Measurements from ENCODE around the gene BCR.

BCR gene

GRCh38 chr22:23199159-23199558 lies 18.9 kb downstream of the BCR start:
- H3K9me3 ChIP-seq (ENCODE audit: control insufficient read depth, insufficient read depth, low read length): no peaks in the 10 kb centered on the region
- peaks cover 35% of the 10 kb centered on the region for H3K36me3 ChIP-seq (ENCODE audit: control insufficient read depth, low read length)
- 0 out of 2 replicates have a peak overlapping the region, but pooled peaks have one; percentile 19 for H3K4me2 ChIP-seq (ENCODE audit: low read length)
- TF ChIP-seq EZH2phosphoT487 (IDR thresholded peaks at IDR 0.05; ENCODE audit: borderline replicate concordance, low read length) (no peak), CTCF (IDR thresholded peaks at IDR 0.05; ENCODE audit: low read depth, low read length, poor library complexity, severe bottlenecking) (no peak)
- H3F3A ChIP-seq (ENCODE audit: control insufficient read depth, insufficient read depth): peaks cover 15% of the 10 kb centered on the region
- H3K4me3 ChIP-seq (ENCODE audit: low read length): no peak overlapping the region
- H3K79me2 ChIP-seq (ENCODE audit: control insufficient read depth, low read length): peaks cover 99% of the 10 kb centered on the region
- H3K27ac ChIP-seq (ENCODE audit: low read depth, low read length): no peak overlapping the region
- no peaks in the 10 kb centered on the region for H3K9me2 ChIP-seq (replicated peaks; ENCODE audit: control insufficient read depth, low read length)
- peaks cover 63% of the 10 kb centered on the region for H3K4me1 ChIP-seq (ENCODE audit: control insufficient read depth, low read length)
- no peaks in the 10 kb centered on the region for H4K20me1 ChIP-seq (ENCODE audit: control insufficient read depth, insufficient read depth, low read depth, low read length)
- no peaks in the 10 kb centered on the region for H3K27me3 ChIP-seq (ENCODE audit: control insufficient read depth, low read length)

GRCh38 chr22:23200898-23201297 lies 20.6 kb downstream of the BCR start:
- H4K20me1 ChIP-seq (ENCODE audit: control insufficient read depth, insufficient read depth, low read depth, low read length): no peaks in the 10 kb centered on the region
- H3K4me1 ChIP-seq (ENCODE audit: control insufficient read depth, low read length): peaks cover 80% of the 10 kb centered on the region
- H3K36me3 ChIP-seq (ENCODE audit: control insufficient read depth, low read length): peaks cover 50% of the 10 kb centered on the region
- no peaks in the 10 kb centered on the region for H3K9me3 ChIP-seq (ENCODE audit: control insufficient read depth, insufficient read depth, low read length)
- H3K4me3 ChIP-seq (ENCODE audit: low read length): peak overlapping the region; percentile 4; the same call in 1 of the 2 replicates
- H3K27ac ChIP-seq (ENCODE audit: low read depth, low read length): peak overlapping the region; percentile 52
- peak overlapping the region; percentile 55 for H3K4me2 ChIP-seq (ENCODE audit: low read length)
- H3K79me2 ChIP-seq (ENCODE audit: control insufficient read depth, low read length): peaks cover 100% of the 10 kb centered on the region
- H3F3A ChIP-seq (ENCODE audit: control insufficient read depth, insufficient read depth): peaks cover 15% of the 10 kb centered on the region
- H3K27me3 ChIP-seq (ENCODE audit: control insufficient read depth, low read length): no peaks in the 10 kb centered on the region
- TF ChIP-seq EZH2phosphoT487 (IDR thresholded peaks at IDR 0.05; ENCODE audit: borderline replicate concordance, low read length): no peak
- TF ChIP-seq CTCF (IDR thresholded peaks at IDR 0.05; ENCODE audit: low read depth, low read length, poor library complexity, severe bottlenecking): no peak
- H3K9me2 ChIP-seq (replicated peaks; ENCODE audit: control insufficient read depth, low read length): no peaks in the 10 kb centered on the region

GRCh38 chr22:23202812-23203451 lies 22.6 kb downstream of the BCR start:
- Histone ChIP-seq H3K27me3 (ENCODE audit: control insufficient read depth, low read length) (no peaks in the 10 kb centered on the region), H3K4me1 (ENCODE audit: control insufficient read depth, low read length) (peaks cover 99% of the 10 kb centered on the region), H3K9me2 (replicated peaks; ENCODE audit: control insufficient read depth, low read length) (no peaks in the 10 kb centered on the region), H3K9me3 (ENCODE audit: control insufficient read depth, insufficient read depth, low read length) (no peaks in the 10 kb centered on the region), H4K20me1 (ENCODE audit: control insufficient read depth, insufficient read depth, low read depth, low read length) (no peaks in the 10 kb centered on the region), H3K27ac (ENCODE audit: low read depth, low read length) (peak overlapping the region; percentile 24; the same call in 1 of the 2 replicates), H3K4me2 (ENCODE audit: low read length) (no peak overlapping the region), H3K4me3 (ENCODE audit: low read length) (no peak overlapping the region), H3K79me2 (ENCODE audit: control insufficient read depth, low read length) (peaks cover 93% of the 10 kb centered on the region), H3F3A (ENCODE audit: control insufficient read depth, insufficient read depth) (peaks cover 27% of the 10 kb centered on the region), H3K36me3 (ENCODE audit: control insufficient read depth, low read length) (peaks cover 55% of the 10 kb centered on the region)
- TF ChIP-seq CTCF (IDR thresholded peaks at IDR 0.05; ENCODE audit: low read depth, low read length, poor library complexity, severe bottlenecking) (no peak), EZH2phosphoT487 (IDR thresholded peaks at IDR 0.05; ENCODE audit: borderline replicate concordance, low read length) (no peak)

All from DOHH2 (cell line).